Breast epithelium (tissue), 3 donors: ENCODE data around the gene DPYD.

Experiments used
- POLR2A ChIP-seq: fragments of 450-650 bp; IDR thresholded peaks from one replicate; pipeline ENCODE4 v1.6.1; 2016; ENCODE audit warnings: antibody characterized with exemption, mild to moderate bottlenecking, moderate library complexity
- POLR2AphosphoS5 ChIP-seq, 3 donors: sonication (generic); formaldehyde crosslinking; IDR thresholded peaks; one replicate each; pipeline ENCODE4 v1.6.1; 2017; ENCODE audit warnings: antibody characterized with exemption in 3 of 3
- TF ChIP-seq, protein P1 (sequence below), 3 donors: fragments of 450-650 bp; IDR thresholded peaks; one replicate each; pipeline ENCODE4 v1.5.1; 2016 to 2017; ENCODE audit warnings: antibody characterized with exemption in 3 of 3, mild to moderate bottlenecking in 3 of 3, moderate library complexity in 3 of 3

DNA sequence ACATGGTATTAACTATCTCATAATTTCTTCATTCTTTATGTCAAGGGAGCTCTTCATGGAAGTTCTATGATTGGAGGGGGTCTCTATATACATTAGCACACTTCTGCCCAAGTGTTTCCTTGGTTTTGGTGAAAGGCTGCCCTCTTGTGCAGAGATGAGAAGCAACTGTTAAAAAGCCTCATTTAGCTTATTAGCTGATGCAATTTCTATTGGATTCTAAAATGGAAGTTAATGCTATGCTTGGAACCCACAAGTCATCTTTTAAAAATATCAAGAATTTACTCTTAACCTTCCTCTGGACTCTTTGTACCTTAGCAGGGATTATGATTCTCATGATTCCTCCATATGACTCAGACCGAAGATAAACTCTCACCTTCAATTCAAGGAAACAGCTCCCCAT lies 870.3 kb downstream of the DPYD start:
- TF ChIP-seq POLR2A (no peak), POLR2AphosphoS5 (IDR thresholded peaks at IDR 0.05) (no peak)
- TF ChIP-seq, protein P1, sequence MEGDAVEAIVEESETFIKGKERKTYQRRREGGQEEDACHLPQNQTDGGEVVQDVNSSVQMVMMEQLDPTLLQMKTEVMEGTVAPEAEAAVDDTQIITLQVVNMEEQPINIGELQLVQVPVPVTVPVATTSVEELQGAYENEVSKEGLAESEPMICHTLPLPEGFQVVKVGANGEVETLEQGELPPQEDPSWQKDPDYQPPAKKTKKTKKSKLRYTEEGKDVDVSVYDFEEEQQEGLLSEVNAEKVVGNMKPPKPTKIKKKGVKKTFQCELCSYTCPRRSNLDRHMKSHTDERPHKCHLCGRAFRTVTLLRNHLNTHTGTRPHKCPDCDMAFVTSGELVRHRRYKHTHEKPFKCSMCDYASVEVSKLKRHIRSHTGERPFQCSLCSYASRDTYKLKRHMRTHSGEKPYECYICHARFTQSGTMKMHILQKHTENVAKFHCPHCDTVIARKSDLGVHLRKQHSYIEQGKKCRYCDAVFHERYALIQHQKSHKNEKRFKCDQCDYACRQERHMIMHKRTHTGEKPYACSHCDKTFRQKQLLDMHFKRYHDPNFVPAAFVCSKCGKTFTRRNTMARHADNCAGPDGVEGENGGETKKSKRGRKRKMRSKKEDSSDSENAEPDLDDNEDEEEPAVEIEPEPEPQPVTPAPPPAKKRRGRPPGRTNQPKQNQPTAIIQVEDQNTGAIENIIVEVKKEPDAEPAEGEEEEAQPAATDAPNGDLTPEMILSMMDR (IDR thresholded peaks at IDR 0.05) = no peak
